Neuronal stem cell (in vitro differentiated cells): Measurements from ENCODE around the gene DSE.

Experiments
- DNase-seq: peaks from one replicate; pipeline ENCODE4 v3.0.0-alpha.2; 2013; ENCODE audit warnings: low spot score
- H2AFZ ChIP-seq: one replicate; pipeline ENCODE4 v1.6.1; 2013; ENCODE audit warnings: mild to moderate bottlenecking, low read length, inconsistent platforms
- H2AK5ac ChIP-seq: 2 replicates; pipeline ENCODE4 v1.6.1; 2013; ENCODE audit warnings: low read depth, mild to moderate bottlenecking, inconsistent platforms, low read length, moderate library complexity, mixed read lengths
- H2BK120ac ChIP-seq: 2 replicates; pipeline ENCODE4 v1.6.1; 2013; ENCODE audit warnings: low read depth, mild to moderate bottlenecking, inconsistent platforms, low read length, moderate library complexity, mixed read lengths
- H2BK12ac ChIP-seq: one replicate; pipeline ENCODE4 v1.6.1; 2013; ENCODE audit warnings: low read length, inconsistent platforms
- H2BK15ac ChIP-seq: 2 replicates; pipeline ENCODE4 v1.6.1; 2013; ENCODE audit warnings: mild to moderate bottlenecking, low read length, inconsistent platforms, mixed read lengths
- H2BK5ac ChIP-seq: one replicate; pipeline ENCODE4 v1.6.1; 2013; ENCODE audit warnings: inconsistent platforms, mild to moderate bottlenecking, low read length, moderate library complexity
- H3K14ac ChIP-seq: one replicate; pipeline ENCODE4 v1.6.1; 2013; ENCODE audit warnings: low read length, inconsistent platforms
- H3K18ac ChIP-seq: 2 replicates; pipeline ENCODE4 v1.6.1; 2013; ENCODE audit warnings: low read length, inconsistent platforms
- H3K23ac ChIP-seq: 2 replicates; pipeline ENCODE4 v1.6.1; 2013; ENCODE audit warnings: low read depth, mild to moderate bottlenecking, mixed read lengths, low read length, inconsistent platforms; ENCODE audit not compliant: poor library complexity
- H3K27ac ChIP-seq: replicated peaks from 3 replicates; pipeline ENCODE4 v1.5.1; 2013; ENCODE audit warnings: low read length, inconsistent platforms
- H3K27me3 ChIP-seq, 3 experiments: 2 replicates each; pipeline ENCODE4 v1.6.1; 2013; ENCODE audit warnings: low read length in 3 of 3, mild to moderate bottlenecking in 2 of 3, inconsistent platforms in 1 of 3, low read depth in 1 of 3, mixed read lengths in 1 of 3, moderate library complexity in 1 of 3; ENCODE audit not compliant: control insufficient read depth in 3 of 3, insufficient read depth in 3 of 3
- H3K36me3 ChIP-seq, 2 donors: replicated peaks in 1 of 2; 2 replicates each; pipeline ENCODE4 v1.6.1; 2013; ENCODE audit warnings: low read length in 2 of 2; ENCODE audit not compliant: control insufficient read depth in 2 of 2, insufficient read depth in 2 of 2
- H3K4ac ChIP-seq: 2 replicates; pipeline ENCODE4 v1.6.1; 2013; ENCODE audit warnings: inconsistent platforms, mild to moderate bottlenecking, low read length, moderate library complexity
- H3K4me1 ChIP-seq, 2 donors: 1 replicate in 1 of 2; 2 replicates in 1 of 2; pipeline ENCODE4 v1.6.1; 2013; ENCODE audit warnings: low read length in 2 of 2, low read depth in 1 of 2; ENCODE audit not compliant: control insufficient read depth in 2 of 2, insufficient read depth in 1 of 2
- H3K4me2 ChIP-seq: one replicate; pipeline ENCODE4 v1.6.1; 2013; ENCODE audit warnings: mild to moderate bottlenecking, low read length, inconsistent platforms; ENCODE audit not compliant: insufficient read depth, poor library complexity, severe bottlenecking
- H3K4me3 ChIP-seq, 2 donors: 2 replicates each; pipeline ENCODE4 v1.5.1; 2013; ENCODE audit warnings: low read length in 2 of 2, mild to moderate bottlenecking in 2 of 2, inconsistent platforms in 1 of 2, moderate library complexity in 1 of 2
- H3K79me1 ChIP-seq: one replicate; pipeline ENCODE4 v1.6.1; 2013; ENCODE audit warnings: low read depth, mild to moderate bottlenecking, inconsistent platforms, low read length, moderate library complexity
- H3K9ac ChIP-seq: one replicate; pipeline ENCODE4 v1.6.1; 2013; ENCODE audit warnings: mild to moderate bottlenecking, low read depth, low read length, inconsistent platforms; ENCODE audit not compliant: poor library complexity
- H3K9me3 ChIP-seq, 2 donors: replicated peaks in 1 of 2; 2 replicates each; pipeline versions ENCODE3 to v1.6.1; 2013; ENCODE audit warnings: low read length in 2 of 2, mild to moderate bottlenecking in 2 of 2, inconsistent platforms in 1 of 2, low read depth in 1 of 2, mixed read lengths in 1 of 2, moderate library complexity in 1 of 2; ENCODE audit not compliant: control insufficient read depth in 2 of 2, insufficient read depth in 1 of 2
- H4K8ac ChIP-seq: one replicate; pipeline ENCODE4 v1.6.1; 2013; ENCODE audit warnings: low read depth, mild to moderate bottlenecking, inconsistent platforms, low read length, moderate library complexity
- H4K91ac ChIP-seq: one replicate; pipeline ENCODE4 v1.6.1; 2013; ENCODE audit warnings: low read length, low read depth, mild to moderate bottlenecking, inconsistent platforms; ENCODE audit not compliant: poor library complexity
- WGBS, 2 donors: extraction: QIAGEN DNeasy Blood & Tissue Kit; methylation state at CpG; one replicate each; pipeline ENCODE4 v1.1.7; 2013; ENCODE audit warnings: missing lambda C conversion rate in 2 of 2, mixed read lengths in 1 of 2; ENCODE audit not compliant: insufficient read length in 2 of 2, insufficient replicate concordance in 1 of 2; ENCODE audit errors: extremely low coverage in 2 of 2; 5-methylcytosine and 5-hydroxymethylcytosine counted together

The DSE gene

DNA sequence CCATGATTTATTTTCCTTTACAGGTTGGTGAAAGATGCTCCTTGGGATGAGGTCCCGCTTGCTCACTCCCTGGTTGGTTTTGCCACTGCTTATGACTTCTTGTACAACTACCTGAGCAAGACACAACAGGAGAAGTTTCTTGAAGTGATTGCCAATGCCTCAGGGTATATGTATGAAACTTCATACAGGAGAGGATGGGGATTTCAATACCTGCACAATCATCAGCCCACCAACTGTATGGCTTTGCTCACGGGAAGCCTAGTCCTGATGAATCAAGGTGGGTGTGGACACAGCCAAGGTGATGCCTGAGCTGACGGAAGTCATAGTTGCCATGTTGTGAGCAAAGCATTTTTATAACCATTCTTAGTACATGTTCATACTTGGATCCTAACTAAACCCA lies 55.8 kb downstream of the DSE start:
- H2AK5ac ChIP-seq, result no peak overlapping the region
- no peak overlapping the region for H3K4me2 ChIP-seq
- no peak overlapping the region for H2BK15ac ChIP-seq
- no peak overlapping the region for H3K4ac ChIP-seq
- H3K27me3 ChIP-seq, result no peaks in the 10 kb centered on the region
- H3K4me3 ChIP-seq, result no peak overlapping the region
- no peak overlapping the region for H4K91ac ChIP-seq
- no peak for DNase-seq
- H2BK12ac ChIP-seq, result no peak overlapping the region
- no peaks in the 10 kb centered on the region for H3K79me1 ChIP-seq
- no peak overlapping the region for H2BK120ac ChIP-seq
- H2AFZ ChIP-seq, result no peak overlapping the region
- H3K23ac ChIP-seq, result no peak overlapping the region
- peaks cover 6 to 52% of the 10 kb centered on the region in 2 donors for H3K36me3 ChIP-seq
- H3K4me1 ChIP-seq, result no peaks in the 10 kb centered on the region
- H4K8ac ChIP-seq, result no peak overlapping the region
- no peak overlapping the region for H3K9ac ChIP-seq
- no peak overlapping the region for H3K27ac ChIP-seq
- H3K18ac ChIP-seq, result no peak overlapping the region
- H3K14ac ChIP-seq, result no peak overlapping the region
- WGBS, 2 donors, result no CpG with 5 or more reads among the region's 3 CpGs
- H2BK5ac ChIP-seq, result no peak overlapping the region
- peaks cover 0 to 2% of the 10 kb centered on the region in 2 donors for H3K9me3 ChIP-seq

DNA sequence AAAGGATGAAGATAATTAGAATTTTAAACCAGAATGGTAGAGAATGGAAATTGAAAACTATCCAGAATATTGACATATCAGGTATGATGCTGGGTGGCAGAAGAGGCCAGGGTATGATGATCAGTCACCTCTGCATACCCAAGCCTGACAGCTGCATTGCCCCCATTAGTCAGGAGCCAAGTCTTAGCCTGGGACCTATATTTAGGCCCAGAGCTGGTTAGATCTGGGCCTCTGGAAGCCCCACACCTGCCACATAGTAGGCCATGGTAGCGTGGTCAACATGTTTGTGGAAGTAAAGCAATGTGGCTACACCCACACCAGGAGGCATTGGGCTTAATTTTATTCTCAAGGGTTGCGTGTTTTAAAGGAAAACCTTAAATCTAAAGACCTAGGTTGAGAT lies 58.4 kb downstream of the DSE start:
- DNase-seq, result no peak

GRCh38 chr6:116430860-116431259 lies 60.1 kb downstream of the DSE start:
- Histone ChIP-seq H3K27me3 (no peaks in the 10 kb centered on the region), H3K4me1 (no peaks in the 10 kb centered on the region), H3K27ac (no peak overlapping the region), H2BK5ac (no peak overlapping the region), H4K91ac (no peak overlapping the region), H3K79me1 (no peaks in the 10 kb centered on the region), H3K4me2 (no peak overlapping the region), H3K36me3 (peaks cover 5 to 93% of the 10 kb centered on the region in 2 donors), H3K9me3 (peaks cover 0 to 2% of the 10 kb centered on the region in 2 donors), H3K9ac (no peak overlapping the region), H2BK12ac (no peak overlapping the region), H2AFZ (no peak overlapping the region), H3K18ac (no peak overlapping the region), H3K4ac (no peak overlapping the region), H2BK120ac (no peak overlapping the region), H3K14ac (no peak overlapping the region), H3K4me3 (no peak overlapping the region), H3K23ac (no peak overlapping the region), H2BK15ac (no peak overlapping the region), H2AK5ac (no peak overlapping the region), H4K8ac (no peak overlapping the region)
- no peak for DNase-seq
- WGBS, 2 donors, result no CpG with 5 or more reads among the region's 4 CpGs

More for the DNA sequence above, 58.4 kb downstream of the DSE start:
- Histone ChIP-seq H4K91ac (no peak overlapping the region), H2BK120ac (no peak overlapping the region), H3K27ac (no peak overlapping the region), H3K4ac (no peak overlapping the region), H2BK12ac (no peak overlapping the region), H2AK5ac (no peak overlapping the region), H3K36me3 (peaks cover 6 to 77% of the 10 kb centered on the region in 2 donors), H2BK15ac (no peak overlapping the region), H3K4me3 (no peak overlapping the region), H2AFZ (no peak overlapping the region), H3K14ac (no peak overlapping the region), H3K4me1 (no peaks in the 10 kb centered on the region), H4K8ac (no peak overlapping the region), H3K4me2 (no peak overlapping the region), H3K9ac (no peak overlapping the region), H3K18ac (no peak overlapping the region), H3K9me3 (peaks cover 0 to 2% of the 10 kb centered on the region in 2 donors), H2BK5ac (no peak overlapping the region), H3K27me3 (no peaks in the 10 kb centered on the region), H3K23ac (no peak overlapping the region), H3K79me1 (no peaks in the 10 kb centered on the region)
- no CpG with 5 or more reads among the region's 2 CpGs for WGBS, 2 donors

DNA sequence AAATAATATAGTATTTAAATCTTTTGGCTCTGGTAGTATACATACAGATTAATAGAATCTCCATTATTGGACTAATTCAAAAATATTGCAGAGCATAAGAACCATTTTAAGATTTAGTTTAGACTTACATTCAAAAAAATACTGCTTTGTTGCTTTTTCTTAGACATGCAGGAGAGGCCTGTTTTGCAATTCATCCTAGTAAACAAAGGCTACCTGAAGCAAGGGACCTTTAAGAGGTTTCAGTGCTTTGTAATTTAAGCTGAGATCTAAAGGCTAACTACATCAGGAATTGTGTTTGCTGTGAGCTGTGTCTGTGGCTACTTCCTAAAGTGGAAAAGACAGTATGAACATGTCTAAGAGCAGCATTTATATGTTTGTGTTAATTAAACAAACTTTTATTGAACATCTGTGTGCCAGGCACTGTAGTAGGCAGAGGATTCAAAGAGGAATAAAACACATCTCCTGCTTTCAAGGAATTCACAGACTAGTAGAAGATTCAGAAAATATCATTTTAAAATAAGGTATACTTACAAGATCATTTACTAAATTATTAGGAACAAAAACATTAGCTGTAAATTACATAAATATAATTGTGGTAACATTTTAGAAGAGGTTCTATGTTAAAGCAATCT lies 61.3 kb downstream of the DSE start:
- Histone ChIP-seq H3K27ac (no peak overlapping the region), H2BK5ac (no peak overlapping the region), H3K79me1 (no peaks in the 10 kb centered on the region), H3K4me1 (peaks cover 0 to 2% of the 10 kb centered on the region in 2 donors), H2BK120ac (no peak overlapping the region), H2AK5ac (no peak overlapping the region), H3K4me3 (no peak overlapping the region), H4K91ac (no peak overlapping the region), H3K36me3 (peaks cover 2 to 94% of the 10 kb centered on the region in 2 donors), H3K4ac (no peak overlapping the region), H3K9me3 (peaks cover 0 to 2% of the 10 kb centered on the region in 2 donors), H3K14ac (no peak overlapping the region), H3K18ac (no peak overlapping the region), H3K4me2 (no peak overlapping the region), H3K27me3 (no peaks in the 10 kb centered on the region), H2AFZ (no peak overlapping the region), H2BK12ac (no peak overlapping the region), H2BK15ac (no peak overlapping the region), H3K9ac (no peak overlapping the region), H3K23ac (no peak overlapping the region), H4K8ac (no peak overlapping the region)
- no peak for DNase-seq
